ENCODE measurements around the gene OR1E1.
"Not testable (repeated sequence)": the region's sequence is repeated elsewhere in the genome, so short reads cannot be mapped to it uniquely, and the experiment has no call there.

The OR1E1 gene, protein sequence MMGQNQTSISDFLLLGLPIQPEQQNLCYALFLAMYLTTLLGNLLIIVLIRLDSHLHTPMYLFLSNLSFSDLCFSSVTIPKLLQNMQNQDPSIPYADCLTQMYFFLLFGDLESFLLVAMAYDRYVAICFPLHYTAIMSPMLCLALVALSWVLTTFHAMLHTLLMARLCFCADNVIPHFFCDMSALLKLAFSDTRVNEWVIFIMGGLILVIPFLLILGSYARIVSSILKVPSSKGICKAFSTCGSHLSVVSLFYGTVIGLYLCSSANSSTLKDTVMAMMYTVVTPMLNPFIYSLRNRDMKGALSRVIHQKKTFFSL

DNA sequence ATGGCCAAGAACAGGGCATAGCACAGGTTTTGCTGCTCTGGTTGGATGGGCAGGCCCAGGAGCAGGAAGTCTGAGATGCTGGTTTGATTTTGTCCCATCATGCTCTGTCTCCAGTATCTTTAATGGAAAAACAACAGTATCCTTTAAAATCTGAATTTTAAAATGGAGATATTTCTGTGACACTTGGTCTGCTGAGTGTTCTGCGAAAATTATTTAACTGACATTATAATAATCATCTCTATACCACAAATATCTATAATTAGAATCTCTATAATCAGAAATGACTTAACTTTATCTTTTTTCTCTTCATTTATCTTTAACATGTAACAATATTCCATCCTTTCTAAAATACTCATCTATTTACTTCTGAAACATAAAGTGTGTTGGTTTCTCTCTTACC lies at the start of gene OR1E1:
Gene OR1E1 (minus strand): TSS at position 101 of the 400 bp plus-strand sequence. CDS start 0 bp downstream, at position 101.
- DNase-seq: no peak

DNA sequence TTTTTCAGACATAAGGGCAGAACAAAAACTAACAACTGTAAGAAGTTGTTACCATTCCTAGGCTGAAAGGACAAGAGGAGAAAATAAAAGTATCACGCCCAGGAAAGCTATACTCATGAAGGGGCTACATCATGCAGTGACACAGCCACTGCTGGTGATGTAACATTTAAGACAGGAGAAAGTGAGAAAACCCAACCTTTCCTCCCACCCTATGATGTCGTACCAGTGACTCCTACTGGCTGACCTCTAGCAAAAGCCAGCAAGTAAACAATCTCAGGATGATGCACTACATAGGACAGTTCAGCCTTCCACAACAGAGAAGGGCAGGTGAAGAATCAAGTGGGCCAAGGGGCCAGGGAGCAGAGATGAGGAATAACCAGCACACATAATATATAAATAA lies 49.4 kb upstream of the OR1E1 start:
- DNase-seq: no peak

DNA sequence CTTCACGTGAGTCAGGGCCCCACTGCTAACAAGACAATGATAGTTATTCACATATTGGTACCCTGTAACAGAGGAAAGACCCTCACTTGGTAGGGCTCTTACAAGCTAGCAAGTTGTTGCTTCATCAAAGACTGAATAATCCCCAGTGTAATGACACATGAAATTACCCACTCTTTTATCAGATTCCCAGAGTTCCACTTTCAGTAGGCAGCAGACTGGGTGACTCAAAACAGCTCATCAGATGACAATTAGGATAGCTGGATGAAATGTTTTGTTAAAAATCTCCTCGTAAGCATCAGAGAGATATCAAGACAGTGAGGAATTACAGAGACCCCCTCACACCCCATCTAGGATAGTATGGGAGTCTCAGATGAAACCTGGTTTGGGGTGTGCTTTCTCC lies 42.2 kb upstream of the OR1E1 start:
- DNase-seq: no peak

DNA sequence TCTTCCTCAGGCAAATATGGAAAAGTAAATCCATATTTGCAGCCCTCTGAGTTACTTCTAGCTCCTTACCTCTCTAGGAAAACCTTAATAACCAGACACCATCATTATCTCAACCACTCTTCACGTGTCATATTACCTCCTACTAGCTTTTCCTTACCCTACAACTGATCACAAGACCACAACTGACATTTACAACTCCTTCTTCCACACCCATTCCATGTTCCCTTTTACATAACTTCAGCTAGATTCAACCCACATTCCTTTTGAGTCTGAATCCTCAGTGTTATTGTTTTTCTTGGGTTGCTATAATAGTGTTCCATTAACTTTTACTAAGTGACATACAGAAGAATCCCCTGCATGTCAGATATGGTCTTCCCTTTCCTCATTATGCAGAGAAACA lies 40.2 kb upstream of the OR1E1 start:
- DNase-seq: no peak

DNA sequence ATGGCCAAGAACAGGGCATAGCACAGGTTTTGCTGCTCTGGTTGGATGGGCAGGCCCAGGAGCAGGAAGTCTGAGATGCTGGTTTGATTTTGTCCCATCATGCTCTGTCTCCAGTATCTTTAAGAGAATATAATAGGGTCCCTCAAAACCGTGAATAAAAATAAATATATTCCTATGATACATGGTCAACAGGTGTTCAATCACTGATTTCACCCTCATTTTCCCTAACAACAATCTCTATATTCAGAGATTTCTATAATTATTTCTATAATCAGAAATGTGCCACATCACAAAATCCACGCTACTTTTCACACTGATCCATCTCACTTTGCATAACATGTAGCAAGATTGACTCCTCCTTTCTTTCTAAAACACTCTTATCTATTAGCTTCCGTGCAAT lies 35.5 kb upstream of the OR1E1 start, which contains the start of gene OR1E2:
Gene OR1E2 (minus strand): TSS at position 101 of the 400 bp plus-strand sequence. CDS start 0 bp downstream, at position 101.
- DNase-seq: no peak

DNA sequence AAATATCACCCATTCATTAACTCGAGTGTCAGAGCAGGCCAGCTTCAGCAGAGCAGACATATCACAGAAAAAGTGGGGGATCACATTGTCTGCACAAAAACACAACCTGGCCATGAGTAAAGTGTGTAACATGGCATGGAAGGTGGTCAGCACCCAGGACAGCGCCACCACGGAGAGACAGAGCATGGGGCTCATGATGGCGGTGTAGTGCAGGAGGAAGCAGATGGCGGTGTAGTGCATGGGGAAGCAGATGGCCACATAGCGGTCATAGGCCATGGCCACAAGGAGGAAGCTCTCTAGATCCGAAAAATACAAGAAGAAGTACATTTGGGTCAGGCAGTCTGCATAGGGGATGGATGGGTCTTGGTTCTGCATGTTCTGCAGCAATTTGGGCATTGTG lies 35.0 kb upstream of the OR1E1 start:
- not testable (repeated sequence) for DNase-seq

DNA sequence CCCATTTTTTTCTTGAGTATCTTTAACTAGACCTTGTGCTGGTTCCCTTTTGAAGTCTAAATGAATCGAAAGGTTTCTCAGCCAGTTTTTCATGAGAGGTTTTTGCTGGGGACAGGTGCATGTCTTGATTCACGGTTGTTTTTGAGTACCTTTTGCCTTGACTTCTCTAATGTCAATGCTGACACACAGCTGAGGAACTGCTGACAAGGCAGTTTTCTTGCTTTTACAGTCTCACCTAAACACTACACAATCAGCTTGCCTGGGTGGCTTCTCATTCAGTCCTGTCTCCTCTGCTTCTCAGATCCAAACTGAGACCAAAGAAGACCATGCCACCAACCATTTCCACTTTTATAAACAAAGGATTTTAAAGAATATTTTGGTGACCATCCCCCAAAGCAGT lies 20.0 kb upstream of the OR1E1 start:
- DNase-seq: no peak

DNA sequence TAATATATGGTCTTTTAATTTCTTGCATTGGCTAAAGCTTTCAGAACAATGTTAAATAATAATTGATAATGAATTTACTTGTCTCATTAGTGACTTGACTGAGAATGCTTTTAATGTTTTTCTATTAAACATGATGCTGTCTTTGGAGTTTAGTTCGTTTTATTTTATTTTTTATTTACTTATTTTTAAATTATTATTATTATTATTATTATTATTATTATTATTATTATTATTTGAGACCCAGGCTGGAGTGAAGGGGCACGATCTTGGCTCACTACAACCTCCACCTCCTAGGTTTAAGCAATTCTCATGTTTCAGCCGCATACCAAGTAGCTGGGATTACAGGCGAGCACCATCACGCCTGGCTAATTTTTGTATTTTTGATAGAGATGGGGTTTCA lies 17.4 kb upstream of the OR1E1 start:
- no peak for DNase-seq

DNA sequence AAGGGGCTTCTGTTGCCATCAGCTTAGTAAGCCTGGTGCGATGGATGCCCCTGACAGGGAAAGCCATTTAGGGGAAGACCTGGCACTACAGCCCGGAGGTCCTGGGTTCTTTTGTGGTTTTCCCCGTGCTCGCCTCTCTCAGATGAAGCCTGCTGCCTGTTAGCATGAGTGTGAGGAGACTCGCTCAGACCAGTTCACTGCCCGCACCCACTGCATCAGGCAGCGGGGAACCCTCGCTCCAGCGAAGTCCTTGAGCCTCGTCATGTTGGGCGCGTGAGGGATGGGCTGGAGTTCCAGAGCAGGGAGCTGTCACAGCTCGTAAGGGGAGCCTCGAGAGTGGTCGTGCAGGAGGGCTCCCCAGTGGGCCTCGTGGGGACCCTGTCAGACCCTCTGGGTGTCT lies 14.0 kb upstream of the OR1E1 start:
- DNase-seq: not testable (repeated sequence)

DNA sequence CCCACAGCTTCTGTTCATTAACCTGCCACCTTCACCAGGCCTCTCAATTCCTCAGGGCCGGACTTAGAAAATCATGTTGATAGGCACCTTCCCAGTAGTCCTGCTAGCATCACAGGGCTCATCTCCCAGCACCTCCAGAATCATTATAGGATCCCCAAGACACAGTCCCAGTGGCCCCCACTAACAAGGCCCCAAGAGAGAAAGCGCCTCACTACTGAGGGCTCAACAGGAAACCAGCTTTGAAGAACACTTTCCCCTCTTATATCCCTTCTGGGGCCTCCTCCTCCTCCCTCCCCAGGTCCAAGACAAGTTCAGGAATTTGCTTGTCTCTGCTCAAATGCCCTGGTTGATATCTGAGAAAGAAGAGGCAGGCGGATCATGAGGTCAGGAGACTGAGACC lies 12.9 kb upstream of the OR1E1 start, which contains the start of gene OR3A3:
Gene OR3A3 (plus strand): TSS at position 301 of the 400 bp plus-strand sequence.
- no peak for DNase-seq

DNA sequence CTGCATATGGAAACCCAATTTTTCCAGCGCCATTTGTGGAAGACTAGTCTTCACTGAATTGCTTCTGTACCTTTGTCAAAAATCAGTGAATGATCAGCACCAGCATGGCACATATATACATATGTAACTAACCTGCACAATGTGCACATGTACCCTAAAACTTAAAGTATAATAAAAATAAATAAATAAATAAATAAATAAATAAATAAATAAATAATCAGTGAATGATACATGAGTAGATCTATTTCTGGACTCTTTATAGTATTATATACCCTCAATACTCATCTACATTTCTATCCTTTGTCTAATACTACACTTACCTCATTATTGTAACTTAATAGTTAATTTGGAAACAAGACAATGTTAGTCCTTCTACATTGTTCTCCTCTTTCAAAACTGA lies 5.6 kb upstream of the OR1E1 start:
- DNase-seq: not testable (repeated sequence)

DNA sequence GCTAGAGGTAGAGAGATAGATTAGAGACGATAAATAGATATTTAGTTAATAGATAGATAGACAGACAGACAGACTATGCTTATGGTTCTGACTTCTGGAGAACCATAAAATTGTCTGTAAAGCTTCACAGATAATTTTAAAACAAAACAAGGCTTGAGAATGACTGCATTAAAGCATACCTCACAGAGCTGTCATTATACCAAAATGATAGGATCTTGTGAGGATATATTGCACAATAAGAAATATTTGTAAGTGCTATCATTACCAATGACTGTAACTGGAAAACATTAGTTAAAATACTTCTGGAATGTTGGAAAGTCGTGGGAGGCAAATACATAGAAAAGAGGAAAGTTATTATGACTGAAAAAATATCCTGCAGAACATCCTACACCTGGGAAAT lies 3.6 kb upstream of the OR1E1 start:
- no peak for DNase-seq

DNA sequence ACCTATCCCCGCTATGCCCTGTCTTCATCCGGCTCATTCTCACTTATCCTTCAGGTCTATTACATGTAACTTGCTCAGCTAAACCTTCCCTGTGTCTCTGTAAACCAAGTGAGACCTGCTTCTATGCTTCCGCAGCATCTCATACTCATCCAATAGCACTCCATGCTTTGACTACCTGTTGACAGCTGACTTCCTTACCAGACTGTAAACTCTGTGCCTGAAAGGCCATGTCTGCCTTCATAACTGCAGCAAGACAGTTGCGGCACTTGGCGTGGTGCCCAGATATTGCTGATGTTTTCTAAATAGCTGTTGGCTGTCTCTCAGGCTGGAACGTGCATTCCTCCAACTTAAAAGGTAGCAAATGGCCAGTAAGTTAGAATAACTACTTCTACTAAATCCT lies 1.8 kb upstream of the OR1E1 start:
- no peak for DNase-seq

DNA sequence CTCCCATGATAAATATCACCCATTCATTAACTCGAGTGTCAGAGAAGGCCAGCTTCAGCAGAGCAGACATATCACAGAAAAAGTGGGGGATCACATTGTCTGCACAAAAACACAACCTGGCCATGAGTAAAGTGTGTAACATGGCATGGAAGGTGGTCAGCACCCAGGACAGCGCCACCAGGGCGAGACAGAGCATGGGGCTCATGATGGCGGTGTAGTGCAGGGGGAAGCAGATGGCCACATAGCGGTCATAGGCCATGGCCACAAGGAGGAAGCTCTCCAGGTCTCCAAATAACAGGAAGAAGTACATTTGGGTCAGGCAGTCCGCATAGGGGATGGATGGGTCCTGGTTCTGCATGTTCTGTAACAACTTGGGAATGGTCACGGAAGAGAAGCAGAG lies 409 bp downstream of the OR1E1 start:
- DNase-seq: not testable (repeated sequence)

DNA sequence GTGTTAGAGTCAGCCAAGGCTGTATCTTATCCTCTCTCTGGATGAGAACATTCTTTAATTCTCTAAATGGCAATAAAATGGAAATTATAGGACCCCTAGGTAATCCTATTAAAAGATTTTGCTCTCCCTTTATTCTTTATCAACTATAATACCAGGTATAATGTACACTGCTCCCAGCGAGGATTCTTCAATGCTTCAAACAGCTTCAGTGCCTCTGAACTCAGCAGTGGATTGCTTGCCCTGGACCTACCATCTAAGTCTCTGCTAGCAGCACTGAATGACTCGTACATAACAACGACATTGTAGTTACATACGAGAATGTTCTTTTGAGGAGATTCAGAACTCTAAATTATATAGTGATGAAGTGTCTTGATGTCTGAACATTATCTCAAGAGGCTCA lies 8.4 kb downstream of the OR1E1 start:
- DNase-seq: no peak

DNA sequence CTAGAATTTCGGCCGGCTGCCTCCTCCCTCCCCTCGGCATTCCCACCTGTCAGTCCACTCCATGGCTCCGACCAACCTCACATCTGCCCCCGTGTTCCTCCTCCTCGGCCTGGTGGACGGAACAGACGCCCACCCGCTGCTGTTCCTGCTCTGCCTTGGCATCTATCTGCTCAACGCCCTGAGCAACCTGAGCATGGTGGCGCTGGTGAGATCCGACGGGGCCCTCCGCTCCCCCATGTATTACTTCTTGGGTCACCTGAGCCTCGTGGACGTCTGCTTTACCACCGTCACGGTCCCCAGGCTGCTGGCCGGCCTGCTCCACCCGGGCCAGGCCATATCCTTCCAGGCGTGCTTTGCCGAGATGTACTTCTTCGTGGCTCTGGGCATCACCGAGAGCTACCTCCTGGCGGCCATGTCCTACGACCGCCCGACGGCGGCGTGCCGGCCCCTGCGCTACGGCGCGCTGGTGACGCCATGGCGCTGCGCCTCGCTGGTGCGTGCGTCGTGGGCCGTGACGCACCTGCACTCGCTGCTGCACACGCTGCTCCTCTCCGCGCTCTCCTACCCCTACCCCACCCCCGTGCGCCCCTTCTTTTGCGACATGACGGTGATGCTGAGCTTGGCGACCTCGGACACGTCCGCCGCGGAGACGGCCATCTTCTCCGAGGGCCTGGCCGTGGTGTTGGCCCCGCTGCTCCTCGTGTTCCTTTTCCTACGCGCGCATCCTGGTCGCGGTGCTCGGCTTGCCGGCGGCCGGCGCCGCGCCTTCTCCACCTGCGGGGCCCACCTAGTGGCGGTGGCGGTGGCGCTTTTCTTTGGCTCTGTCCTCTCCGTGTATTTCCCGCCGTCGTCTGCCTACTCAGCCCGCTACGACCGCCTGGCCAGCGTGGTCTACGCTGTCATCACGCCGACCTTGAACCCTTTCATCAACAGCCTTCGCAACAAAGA lies 12.1 kb downstream of the OR1E1 start, which contains the start of gene OR3A2:
Gene OR3A2 (minus strand): TSS at position 440 of the 948 bp plus-strand sequence.
- no peak for DNase-seq

DNA sequence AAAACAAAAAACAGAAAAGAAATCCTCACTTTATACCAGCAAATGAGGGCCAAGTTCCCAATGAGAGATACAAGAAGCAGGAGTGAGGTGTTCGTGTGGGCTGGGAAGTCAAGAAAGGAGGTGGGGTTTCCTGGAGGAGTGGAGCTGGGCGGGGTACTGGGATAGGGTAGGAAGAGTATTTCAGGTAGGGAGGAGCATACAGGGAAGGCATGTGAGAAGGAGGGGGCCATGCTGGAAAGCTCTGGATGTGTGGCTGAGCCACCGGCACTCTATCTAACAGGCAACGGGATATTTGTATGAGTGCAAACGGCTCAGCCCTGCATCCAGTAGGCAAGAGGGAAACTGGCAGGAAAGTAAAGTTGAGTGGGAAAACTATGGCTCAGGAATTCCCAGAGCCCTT lies 16.3 kb downstream of the OR1E1 start:
- no peak for DNase-seq

DNA sequence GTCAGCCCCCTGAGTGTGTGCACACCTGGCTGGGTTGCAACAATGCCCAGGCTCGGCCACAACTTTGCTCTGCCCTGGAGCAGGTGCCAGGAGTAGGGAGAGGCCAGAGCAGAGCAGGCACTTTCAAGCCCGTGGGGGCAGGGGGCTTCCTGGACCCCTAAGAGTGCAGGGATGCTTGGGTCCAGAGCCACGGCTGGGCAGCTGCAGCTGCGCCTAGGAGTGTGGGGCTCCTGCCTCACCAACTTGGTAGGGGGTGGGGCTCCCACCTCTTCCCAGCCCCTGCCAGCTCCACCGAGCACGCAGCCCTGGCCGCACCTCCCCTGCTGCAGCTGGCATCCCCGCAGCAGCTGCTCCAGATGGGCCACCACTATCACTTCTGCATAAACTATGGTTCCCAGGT lies 19.9 kb downstream of the OR1E1 start:
- no peak for DNase-seq

DNA sequence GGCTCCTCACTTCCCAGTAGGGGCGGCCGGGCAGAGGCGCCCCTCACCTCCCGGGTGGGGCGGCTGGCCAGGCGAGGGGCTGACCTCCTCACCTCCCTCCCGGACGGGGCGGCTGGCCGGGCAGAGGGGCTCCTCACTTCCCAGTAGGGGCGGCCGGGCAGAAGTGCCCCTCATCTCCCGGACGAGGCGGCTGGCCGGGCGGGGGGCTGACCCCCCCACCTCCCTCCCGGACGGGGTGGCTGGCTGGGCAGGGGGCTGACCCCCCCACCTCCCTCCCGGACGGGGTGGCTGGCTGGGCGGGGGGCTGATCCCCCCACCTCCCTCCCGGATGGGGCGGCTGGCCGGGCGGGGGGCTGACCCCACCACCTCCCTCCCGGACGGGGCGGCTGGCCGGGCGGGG lies 27.0 kb downstream of the OR1E1 start:
- DNase-seq: not testable (repeated sequence)

All from NCI-H69 (cell line).